ENCODE measurements around the gene SOX8. TPM values are rescaled to one million over a fixed set of nuclear protein-coding genes. Genes with fewer than 3 reads are reported as not detected.

Gene SOX8
- polyA plus RNA-seq, 1 experiment: 0.04 TPM

DNA sequence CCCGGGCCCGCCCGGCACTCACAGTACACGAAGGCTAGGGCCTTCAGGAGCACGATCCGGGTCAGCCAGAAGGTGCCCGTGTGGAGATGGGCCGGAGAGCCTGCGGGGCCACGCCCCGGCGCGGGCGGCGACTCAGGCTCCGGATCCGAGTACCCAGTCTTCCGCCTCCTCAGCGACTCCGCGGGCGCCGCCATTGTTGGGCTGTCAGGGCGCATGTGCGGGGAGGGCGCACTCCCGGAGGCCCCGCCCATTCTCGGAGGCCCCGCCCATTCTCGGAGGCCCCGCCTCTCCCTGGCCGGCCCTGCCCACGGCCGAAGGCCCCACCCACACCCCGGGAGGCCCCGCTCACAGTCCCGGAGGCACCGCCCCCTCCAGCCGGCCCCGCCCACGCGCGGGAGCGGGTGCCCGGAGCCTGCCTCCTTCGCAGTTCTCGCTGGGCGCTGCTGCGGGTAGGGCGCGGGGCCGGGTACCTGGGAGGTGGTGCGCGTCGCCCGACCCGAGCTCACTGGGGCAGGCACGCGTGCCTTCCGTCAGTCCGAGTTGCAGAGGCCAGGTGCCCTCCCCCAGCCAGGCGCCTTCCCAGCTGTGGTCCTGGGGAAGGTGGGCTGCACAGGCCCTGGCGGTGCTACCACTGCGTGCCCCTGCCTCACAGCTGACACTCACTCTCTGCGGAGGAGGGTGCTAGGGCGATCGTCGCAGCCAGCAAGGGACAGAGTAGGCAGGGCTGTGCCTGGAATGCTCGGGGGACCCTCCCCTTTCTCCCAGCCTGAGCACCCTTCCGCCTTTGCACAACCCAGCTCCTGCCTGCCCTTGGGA lies 10.6 kb upstream of the SOX8 start, which contains the start of gene LMF1:
Gene LMF1 (minus strand): TSS at position 219 of the 816 bp plus-strand sequence. CDS start 4 bp downstream, at position 215.
- H3K36me3 ChIP-seq (ENCODE audit: control insufficient read depth, insufficient read depth, low read length): peaks cover 2% of the 10 kb centered on the region; the same call in 1 of the 2 replicates
- ChIA-PET POLR2A (no interaction called here), CTCF (no interaction called here)
- H3K27me3 ChIP-seq (ENCODE audit: control insufficient read depth, insufficient read depth, low read length): peaks cover 3% of the 10 kb centered on the region
- TF ChIP-seq, protein P1, sequence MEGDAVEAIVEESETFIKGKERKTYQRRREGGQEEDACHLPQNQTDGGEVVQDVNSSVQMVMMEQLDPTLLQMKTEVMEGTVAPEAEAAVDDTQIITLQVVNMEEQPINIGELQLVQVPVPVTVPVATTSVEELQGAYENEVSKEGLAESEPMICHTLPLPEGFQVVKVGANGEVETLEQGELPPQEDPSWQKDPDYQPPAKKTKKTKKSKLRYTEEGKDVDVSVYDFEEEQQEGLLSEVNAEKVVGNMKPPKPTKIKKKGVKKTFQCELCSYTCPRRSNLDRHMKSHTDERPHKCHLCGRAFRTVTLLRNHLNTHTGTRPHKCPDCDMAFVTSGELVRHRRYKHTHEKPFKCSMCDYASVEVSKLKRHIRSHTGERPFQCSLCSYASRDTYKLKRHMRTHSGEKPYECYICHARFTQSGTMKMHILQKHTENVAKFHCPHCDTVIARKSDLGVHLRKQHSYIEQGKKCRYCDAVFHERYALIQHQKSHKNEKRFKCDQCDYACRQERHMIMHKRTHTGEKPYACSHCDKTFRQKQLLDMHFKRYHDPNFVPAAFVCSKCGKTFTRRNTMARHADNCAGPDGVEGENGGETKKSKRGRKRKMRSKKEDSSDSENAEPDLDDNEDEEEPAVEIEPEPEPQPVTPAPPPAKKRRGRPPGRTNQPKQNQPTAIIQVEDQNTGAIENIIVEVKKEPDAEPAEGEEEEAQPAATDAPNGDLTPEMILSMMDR (IDR thresholded peaks at IDR 0.05; ENCODE audit: insufficient read depth, low read depth, low read length): no peak
- DNase-seq (ENCODE audit: low read depth): peak; percentile 35
- peak within 1 kb of the TSS; percentile 84 for H3K4me3 ChIP-seq (ENCODE audit: low read depth, low read length)

DNA sequence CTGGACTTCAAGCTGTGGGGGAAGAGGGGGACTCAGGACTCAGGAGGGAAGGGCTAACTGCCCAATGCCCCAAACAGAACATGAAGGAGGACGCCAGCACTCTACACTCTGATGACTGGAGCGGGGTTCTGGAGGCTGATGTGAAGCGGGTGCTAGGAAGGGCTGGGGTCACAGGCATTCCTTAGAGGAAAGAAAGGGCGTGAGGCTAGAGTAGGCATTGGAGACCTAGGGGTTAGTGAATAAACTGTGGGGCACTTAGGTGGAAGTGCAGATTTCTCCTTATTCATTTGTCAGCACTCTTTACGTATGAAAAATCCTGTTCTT lies 10.0 kb upstream of the SOX8 start:
- ChIA-PET CTCF (no interaction called here), POLR2A (no interaction called here)
- Histone ChIP-seq H3K36me3 (ENCODE audit: control insufficient read depth, insufficient read depth, low read length) (peaks cover 2% of the 10 kb centered on the region; the same call in 1 of the 2 replicates), H3K4me3 (ENCODE audit: low read depth, low read length) (no peak overlapping the region), H3K27me3 (ENCODE audit: control insufficient read depth, insufficient read depth, low read length) (peaks cover 4% of the 10 kb centered on the region)
- TF ChIP-seq, protein P1 (IDR thresholded peaks at IDR 0.05; ENCODE audit: insufficient read depth, low read depth, low read length): no peak
- DNase-seq (ENCODE audit: low read depth): no peak

DNA sequence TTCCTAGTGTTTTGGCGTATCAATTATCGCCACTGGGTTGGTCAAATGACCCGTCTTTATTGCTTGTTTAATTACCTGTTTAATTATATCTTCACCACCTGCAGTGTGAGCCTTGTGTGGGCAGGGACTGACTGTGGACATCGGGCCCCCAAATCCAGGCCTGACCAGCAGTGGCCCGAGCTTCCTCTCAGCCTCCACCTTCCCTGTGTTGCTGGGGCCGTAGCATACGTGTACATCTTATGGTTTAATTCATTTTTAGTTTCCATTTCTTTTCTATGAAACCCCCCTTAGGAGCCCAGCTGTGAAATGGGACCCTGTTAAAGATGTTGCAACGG lies 9.6 kb upstream of the SOX8 start:
- peaks cover 2% of the 10 kb centered on the region; the same call in 1 of the 2 replicates for H3K36me3 ChIP-seq (ENCODE audit: control insufficient read depth, insufficient read depth, low read length)
- TF ChIP-seq, protein P1 (IDR thresholded peaks at IDR 0.05; ENCODE audit: insufficient read depth, low read depth, low read length): no peak
- peaks cover 4% of the 10 kb centered on the region for H3K27me3 ChIP-seq (ENCODE audit: control insufficient read depth, insufficient read depth, low read length)
- POLR2A ChIA-PET: no interaction called here
- CTCF ChIA-PET: no interaction called here
- no peak overlapping the region for H3K4me3 ChIP-seq (ENCODE audit: low read depth, low read length)
- DNase-seq (ENCODE audit: low read depth): no peak

DNA sequence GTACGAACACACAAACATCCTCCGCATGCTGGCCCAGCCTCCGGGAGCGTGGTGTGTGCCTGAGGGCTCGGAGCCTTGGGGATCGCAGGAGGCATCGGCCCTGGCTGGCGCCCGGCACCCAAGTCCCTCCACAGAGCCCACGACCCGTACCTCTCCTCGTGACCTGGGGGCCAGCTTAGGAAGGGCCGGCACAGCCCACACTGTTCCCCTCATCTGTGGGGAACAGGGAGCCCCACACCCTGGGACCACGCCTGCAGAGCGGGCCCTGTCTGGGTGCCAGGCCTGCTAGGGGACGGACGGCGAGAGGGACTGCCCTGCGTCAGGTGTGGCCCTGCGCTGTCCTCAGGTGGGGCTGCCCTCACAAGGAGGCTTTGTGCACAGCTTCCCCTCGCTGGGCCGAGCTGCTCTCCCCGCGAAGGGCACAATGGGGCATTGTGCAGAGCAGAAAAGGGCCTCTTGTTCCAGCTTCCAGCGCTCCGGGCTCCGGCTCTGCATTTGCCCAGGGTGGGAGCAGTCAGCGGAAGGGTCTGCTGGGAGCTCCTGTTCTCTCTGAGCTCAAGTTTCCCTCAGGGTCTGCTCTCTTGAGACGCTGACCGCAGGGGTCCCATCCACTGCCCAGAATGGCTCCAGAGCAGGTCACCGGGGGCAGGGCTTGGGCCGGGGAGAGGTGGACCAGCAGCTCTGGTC lies 9.1 kb upstream of the SOX8 start:
- Histone ChIP-seq H3K27me3 (ENCODE audit: control insufficient read depth, insufficient read depth, low read length) (peaks cover 4% of the 10 kb centered on the region), H3K4me3 (ENCODE audit: low read depth, low read length) (no peak overlapping the region), H3K36me3 (ENCODE audit: control insufficient read depth, insufficient read depth, low read length) (0 out of 2 replicates have a peak, but pooled peaks cover 2% of the 10 kb centered on the region)
- TF ChIP-seq, protein P1 (IDR thresholded peaks at IDR 0.05; ENCODE audit: insufficient read depth, low read depth, low read length): no peak
- ChIA-PET POLR2A (no interaction called here), CTCF (interaction anchor here (0.8 kb wide), 1 partner anchor 14 kb away, joined by 3 read pairs; no protein-coding TSS in a partner anchor)
- DNase-seq (ENCODE audit: low read depth): no peak

DNA sequence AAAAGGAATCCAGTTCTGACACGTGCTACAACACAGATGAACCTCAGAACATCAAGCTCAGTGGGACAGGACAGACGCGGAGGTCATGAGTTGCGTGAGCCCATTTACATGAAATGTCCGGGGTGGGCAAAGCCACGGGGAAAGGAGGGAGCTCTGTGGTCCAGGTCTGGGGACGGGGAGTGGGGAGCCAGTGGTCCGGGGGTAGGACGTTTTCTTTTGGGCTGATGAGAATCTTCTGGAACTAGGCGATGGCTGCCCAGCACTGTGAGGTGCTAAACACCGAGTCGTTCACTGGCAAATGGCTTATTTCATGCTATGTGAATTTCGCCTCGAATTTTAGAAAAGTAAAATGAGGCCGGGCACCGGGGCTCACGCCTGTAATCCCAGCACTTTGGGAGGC lies 8.2 kb upstream of the SOX8 start:
- ChIA-PET POLR2A (no interaction called here), CTCF (interaction anchor here (0.8 kb wide), 1 partner anchor 13 kb away, joined by 3 read pairs; no protein-coding TSS in a partner anchor)
- no peak overlapping the region for H3K4me3 ChIP-seq (ENCODE audit: low read depth, low read length)

More for the DNA sequence above, 8.2 kb upstream of the SOX8 start:
- no peak for DNase-seq (ENCODE audit: low read depth)
- H3K27me3 ChIP-seq (ENCODE audit: control insufficient read depth, insufficient read depth, low read length): peaks cover 4% of the 10 kb centered on the region
- no peaks in the 10 kb centered on the region for H3K36me3 ChIP-seq (ENCODE audit: control insufficient read depth, insufficient read depth, low read length)
- TF ChIP-seq, protein P1 (IDR thresholded peaks at IDR 0.05; ENCODE audit: insufficient read depth, low read depth, low read length): no peak
